Globus pallidus (tissue), 1 donor: ENCODE measurements around the gene LIMK1.
A peak's percentile ranks its signal among the peaks of the same experiment; 100 is the strongest.

Experiments
- DNase-seq: peaks from one replicate; pipeline ENCODE4 v3.0.0-alpha.2; 2015; ENCODE audit warnings: low spot score

Gene LIMK1

GRCh38 chr7:74056096-74056915 lies 27.3 kb upstream of the LIMK1 start:
- DNase-seq: no peak

GRCh38 chr7:74057216-74057925 lies 26.2 kb upstream of the LIMK1 start:
- DNase-seq: no peak

- no peak for DNase-seq
Measured at GRCh38 chr7:74057987-74058386, 25.6 kb upstream of the LIMK1 start.

- no peak for DNase-seq
Measured at GRCh38 chr7:74058486-74058885, 25.1 kb upstream of the LIMK1 start.

- no peak for DNase-seq
Measured at GRCh38 chr7:74059037-74059436, 24.6 kb upstream of the LIMK1 start.

- DNase-seq: no peak
Measured at GRCh38 chr7:74059681-74060588, 23.7 kb upstream of the LIMK1 start.

GRCh38 chr7:74061840-74062539 lies 21.6 kb upstream of the LIMK1 start:
- peak; percentile 85 for DNase-seq

- DNase-seq: no peak
Measured at GRCh38 chr7:74063223-74063641, 20.4 kb upstream of the LIMK1 start.

GRCh38 chr7:74063646-74064045 lies 20.0 kb upstream of the LIMK1 start:
- no peak for DNase-seq

- DNase-seq: no peak
Measured at GRCh38 chr7:74064696-74065095, 18.9 kb upstream of the LIMK1 start.

- no peak for DNase-seq
Measured at GRCh38 chr7:74066626-74067025, 17.0 kb upstream of the LIMK1 start.

- DNase-seq: no peak
Measured at GRCh38 chr7:74068378-74069085, 15.1 kb upstream of the LIMK1 start.

- DNase-seq: no peak
Measured at GRCh38 chr7:74069086-74069541, 14.5 kb upstream of the LIMK1 start.

- no peak for DNase-seq
Measured at GRCh38 chr7:74069790-74070618, 13.6 kb upstream of the LIMK1 start.

- no peak for DNase-seq
Measured at GRCh38 chr7:74070619-74070921, 13.0 kb upstream of the LIMK1 start.

- no peak for DNase-seq
Measured at GRCh38 chr7:74071121-74071520, 12.5 kb upstream of the LIMK1 start.

- no peak for DNase-seq
Measured at GRCh38 chr7:74074770-74075169, 8.8 kb upstream of the LIMK1 start.

- DNase-seq: no peak
Measured at GRCh38 chr7:74078461-74078860, 5.1 kb upstream of the LIMK1 start.

- DNase-seq: no peak
Measured at GRCh38 chr7:74082770-74083116, 861 bp upstream of the LIMK1 start.

- DNase-seq: no peak
Measured at GRCh38 chr7:74083928-74084721, 521 bp downstream of the LIMK1 start.
